ENCODE measurements around the gene FRRS1.

Gene FRRS1

DNA sequence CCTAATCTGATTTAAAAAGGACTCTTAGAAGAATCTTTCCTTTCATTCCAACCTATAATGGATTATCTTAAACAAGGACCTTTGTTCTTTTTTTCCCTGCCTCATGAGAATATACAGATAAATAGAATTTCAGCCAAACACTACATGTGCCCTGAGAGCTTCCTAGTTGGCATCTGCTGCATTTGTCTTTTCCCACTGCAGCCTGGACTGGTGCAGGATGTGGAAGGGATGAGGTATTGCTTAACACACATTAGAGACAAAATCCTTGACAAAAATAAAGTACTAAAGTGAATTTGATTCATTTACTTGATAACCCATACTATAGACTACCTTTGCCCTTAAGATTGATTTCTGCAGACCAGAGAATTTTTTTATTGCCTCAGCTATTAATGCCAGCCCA, 61.0 kb downstream of the FRRS1 start:
- ATAC-seq (ENCODE audit: insufficient read depth, low read depth): no peak
- Histone ChIP-seq H3K27me3 (ENCODE audit: insufficient read depth, low read length, poor library complexity) (no peaks in the 10 kb centered on the region), H3K27ac (ENCODE audit: low read length) (no peak overlapping the region), H3K4me2 (ENCODE audit: insufficient read depth, low read length) (no peak overlapping the region), H3K9ac (ENCODE audit: low read depth, low read length) (no peak overlapping the region), H3K79me2 (ENCODE audit: insufficient read depth, low read length) (no peaks in the 10 kb centered on the region), H3K4me1 (ENCODE audit: insufficient read depth, low read length) (no peaks in the 10 kb centered on the region), H2AFZ (ENCODE audit: low read depth, low read length) (no peak overlapping the region), H3K4me3 (ENCODE audit: low read depth in 1 of 2, low read length in 2 of 2) (no peak overlapping the region), H4K20me1 (ENCODE audit: insufficient read depth, low read length) (no peaks in the 10 kb centered on the region), H3K36me3 (ENCODE audit: insufficient read depth, low read length) (peaks cover 7% of the 10 kb centered on the region), H3K9me3 (ENCODE audit: insufficient read depth, low read length, severe bottlenecking) (no peaks in the 10 kb centered on the region)
- DNase-seq: no peak
- no peak for TF ChIP-seq EZH2 (IDR thresholded peaks at IDR 0.05; ENCODE audit: borderline replicate concordance, low read depth, low read length, severe bottlenecking)
- TF ChIP-seq, protein P1, sequence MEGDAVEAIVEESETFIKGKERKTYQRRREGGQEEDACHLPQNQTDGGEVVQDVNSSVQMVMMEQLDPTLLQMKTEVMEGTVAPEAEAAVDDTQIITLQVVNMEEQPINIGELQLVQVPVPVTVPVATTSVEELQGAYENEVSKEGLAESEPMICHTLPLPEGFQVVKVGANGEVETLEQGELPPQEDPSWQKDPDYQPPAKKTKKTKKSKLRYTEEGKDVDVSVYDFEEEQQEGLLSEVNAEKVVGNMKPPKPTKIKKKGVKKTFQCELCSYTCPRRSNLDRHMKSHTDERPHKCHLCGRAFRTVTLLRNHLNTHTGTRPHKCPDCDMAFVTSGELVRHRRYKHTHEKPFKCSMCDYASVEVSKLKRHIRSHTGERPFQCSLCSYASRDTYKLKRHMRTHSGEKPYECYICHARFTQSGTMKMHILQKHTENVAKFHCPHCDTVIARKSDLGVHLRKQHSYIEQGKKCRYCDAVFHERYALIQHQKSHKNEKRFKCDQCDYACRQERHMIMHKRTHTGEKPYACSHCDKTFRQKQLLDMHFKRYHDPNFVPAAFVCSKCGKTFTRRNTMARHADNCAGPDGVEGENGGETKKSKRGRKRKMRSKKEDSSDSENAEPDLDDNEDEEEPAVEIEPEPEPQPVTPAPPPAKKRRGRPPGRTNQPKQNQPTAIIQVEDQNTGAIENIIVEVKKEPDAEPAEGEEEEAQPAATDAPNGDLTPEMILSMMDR (IDR thresholded peaks at IDR 0.05; ENCODE audit: borderline replicate concordance, extremely low read depth, low read length, poor library complexity, severe bottlenecking): no peak

DNA sequence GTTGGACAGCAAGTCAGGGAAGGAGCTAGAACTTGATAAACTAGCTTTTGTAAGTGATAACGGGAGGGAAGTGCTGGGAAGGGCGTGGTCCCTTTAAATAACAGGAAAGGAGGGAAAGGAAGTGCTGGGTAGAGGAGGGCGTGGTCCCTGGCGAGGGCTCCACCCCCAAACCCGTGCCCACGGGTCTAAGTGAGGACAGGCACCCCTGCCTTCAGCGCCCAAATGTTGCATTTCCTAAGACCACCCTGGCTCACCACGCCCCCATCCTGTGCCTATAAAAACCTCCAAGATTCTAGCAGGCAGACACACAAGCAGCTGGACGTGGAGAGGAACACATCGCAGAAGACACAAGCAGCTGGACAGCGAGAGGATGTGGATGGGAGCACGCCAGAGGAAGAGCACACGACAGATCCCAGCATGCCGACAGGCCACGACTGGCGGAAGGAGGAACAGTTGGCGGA, 62.0 kb downstream of the FRRS1 start:
- H3K4me1 ChIP-seq (ENCODE audit: insufficient read depth, low read length): no peaks in the 10 kb centered on the region
- H3K9ac ChIP-seq (ENCODE audit: low read depth, low read length): no peak overlapping the region
- no peaks in the 10 kb centered on the region for H3K79me2 ChIP-seq (ENCODE audit: insufficient read depth, low read length)
- no peak overlapping the region for H3K4me3 ChIP-seq (ENCODE audit: low read depth in 1 of 2, low read length in 2 of 2)
- TF ChIP-seq, protein P1 (IDR thresholded peaks at IDR 0.05; ENCODE audit: borderline replicate concordance, extremely low read depth, low read length, poor library complexity, severe bottlenecking): no peak
- TF ChIP-seq EZH2 (IDR thresholded peaks at IDR 0.05; ENCODE audit: borderline replicate concordance, low read depth, low read length, severe bottlenecking): no peak
- H3K27me3 ChIP-seq (ENCODE audit: insufficient read depth, low read length, poor library complexity): no peaks in the 10 kb centered on the region
- ATAC-seq (ENCODE audit: insufficient read depth, low read depth): peak; percentile 47; the same call in 2 of the 3 replicates
- no peak overlapping the region for H2AFZ ChIP-seq (ENCODE audit: low read depth, low read length)
- no peaks in the 10 kb centered on the region for H3K36me3 ChIP-seq (ENCODE audit: insufficient read depth, low read length)
- no peaks in the 10 kb centered on the region for H4K20me1 ChIP-seq (ENCODE audit: insufficient read depth, low read length)
- H3K27ac ChIP-seq (ENCODE audit: low read length): no peak overlapping the region
- DNase-seq: no peak
- H3K9me3 ChIP-seq (ENCODE audit: insufficient read depth, low read length, severe bottlenecking): no peaks in the 10 kb centered on the region
- no peak overlapping the region for H3K4me2 ChIP-seq (ENCODE audit: insufficient read depth, low read length)

DNA sequence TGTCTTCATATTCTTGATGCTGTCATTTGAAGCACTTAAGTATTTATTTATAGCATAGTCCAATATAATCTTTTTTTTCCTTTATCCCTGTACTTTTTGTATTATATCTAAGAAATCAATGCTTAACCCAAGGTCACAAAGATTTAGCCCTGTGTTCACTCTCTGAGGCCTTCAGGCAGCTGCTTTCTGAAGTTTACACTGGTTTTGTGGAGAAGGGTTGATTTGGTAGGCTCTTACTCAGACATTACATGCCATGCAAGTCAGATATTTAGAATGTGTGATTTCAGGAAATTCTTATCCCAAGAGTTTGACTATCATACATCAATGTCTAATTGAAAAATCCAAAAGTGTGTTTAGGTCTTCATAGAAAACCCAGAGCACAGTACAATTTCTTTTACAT, 64.2 kb downstream of the FRRS1 start:
- H3K9ac ChIP-seq (ENCODE audit: low read depth, low read length): no peak overlapping the region
- H3K36me3 ChIP-seq (ENCODE audit: insufficient read depth, low read length): no peaks in the 10 kb centered on the region
- H3K27ac ChIP-seq (ENCODE audit: low read length): no peak overlapping the region
- no peak overlapping the region for H3K4me2 ChIP-seq (ENCODE audit: insufficient read depth, low read length)
- H3K4me3 ChIP-seq (ENCODE audit: low read depth in 1 of 2, low read length in 2 of 2): no peak overlapping the region
- H3K4me1 ChIP-seq (ENCODE audit: insufficient read depth, low read length): no peaks in the 10 kb centered on the region
- no peaks in the 10 kb centered on the region for H3K79me2 ChIP-seq (ENCODE audit: insufficient read depth, low read length)
- ATAC-seq (ENCODE audit: insufficient read depth, low read depth) (no peak), DNase-seq (no peak)
- no peaks in the 10 kb centered on the region for H4K20me1 ChIP-seq (ENCODE audit: insufficient read depth, low read length)
- H3K27me3 ChIP-seq (ENCODE audit: insufficient read depth, low read length, poor library complexity): no peaks in the 10 kb centered on the region
- no peaks in the 10 kb centered on the region for H3K9me3 ChIP-seq (ENCODE audit: insufficient read depth, low read length, severe bottlenecking)
- TF ChIP-seq, protein P1 (IDR thresholded peaks at IDR 0.05; ENCODE audit: borderline replicate concordance, extremely low read depth, low read length, poor library complexity, severe bottlenecking): no peak
- H2AFZ ChIP-seq (ENCODE audit: low read depth, low read length): no peak overlapping the region

DNA sequence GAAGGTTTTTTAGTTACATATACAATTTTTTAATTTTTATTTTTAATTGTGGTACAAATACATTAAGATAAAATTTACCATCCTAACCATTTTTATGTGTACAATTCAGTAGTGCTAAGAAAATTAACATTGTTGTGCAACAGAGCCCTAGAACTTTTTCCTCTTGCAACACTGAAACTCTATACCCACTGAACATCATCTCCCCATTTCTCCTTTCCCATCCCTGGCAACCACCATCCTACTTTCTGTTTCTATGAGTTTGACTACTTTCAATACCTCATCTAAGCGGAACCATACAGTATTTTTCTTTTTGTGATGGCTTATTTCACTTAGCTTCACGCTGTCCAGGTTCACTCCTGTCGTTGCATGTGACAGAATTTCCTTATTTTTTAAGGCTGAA, 66.4 kb downstream of the FRRS1 start:
- TF ChIP-seq, protein P1 (IDR thresholded peaks at IDR 0.05; ENCODE audit: borderline replicate concordance, extremely low read depth, low read length, poor library complexity, severe bottlenecking): no peak
- Histone ChIP-seq H3K27me3 (ENCODE audit: insufficient read depth, low read length, poor library complexity) (no peaks in the 10 kb centered on the region), H3K4me1 (ENCODE audit: insufficient read depth, low read length) (no peaks in the 10 kb centered on the region), H3K27ac (ENCODE audit: low read length) (no peak overlapping the region), H2AFZ (ENCODE audit: low read depth, low read length) (no peak overlapping the region), H3K4me2 (ENCODE audit: insufficient read depth, low read length) (no peak overlapping the region), H3K4me3 (ENCODE audit: low read depth in 1 of 2, low read length in 2 of 2) (no peak overlapping the region), H3K36me3 (ENCODE audit: insufficient read depth, low read length) (no peaks in the 10 kb centered on the region), H3K79me2 (ENCODE audit: insufficient read depth, low read length) (no peaks in the 10 kb centered on the region), H4K20me1 (ENCODE audit: insufficient read depth, low read length) (no peaks in the 10 kb centered on the region), H3K9ac (ENCODE audit: low read depth, low read length) (no peak overlapping the region), H3K9me3 (ENCODE audit: insufficient read depth, low read length, severe bottlenecking) (no peaks in the 10 kb centered on the region)
- ATAC-seq (ENCODE audit: insufficient read depth, low read depth) (no peak), DNase-seq (no peak)

All from DND-41 (cell line).